HCT116 (cell line): ENCODE results near the gene SEPTIN3. TPM values are rescaled to one million over a fixed set of nuclear protein-coding genes. Genes with fewer than 3 reads are reported as not detected.

Source experiments
- ATAC-seq: fragments of 200-7000 bp; cut with Tn5 transposase; 2 replicates; pipeline ENCODE4 v1.9.1; 2020; ENCODE audit warnings: mild to moderate bottlenecking, moderate library complexity
- BruUV-seq: library from RNA; stranded (reverse); fragments of 400-500 nt; replicated peaks from 2 replicates; lab custom pipeline; 2021; lab: Mats Ljungman, UMichigan
- CTCF ChIA-PET: fragments of 300-600 bp; sonication (Branson Sonifier 250); formaldehyde crosslinking; loops from one replicate; lab custom pipeline; 2021; ENCODE audit warnings: antibody characterized with exemption; lab: Charles Lee
- POLR2A ChIA-PET: fragments of 300-600, 350-600 bp; sonication (Branson Sonifier 250); formaldehyde crosslinking; loops from one replicate; lab custom pipeline; 2021; ENCODE audit warnings: antibody characterized with exemption; lab: Charles Lee
- RAD21 ChIA-PET, 2 experiments: fragments of 300-600 bp; sonication (Branson Sonifier 250); formaldehyde crosslinking; loops; one replicate each; lab custom pipeline; 2023; ENCODE audit warnings: low total read pairs in 2 of 2; ENCODE audit not compliant: uncharacterized antibody in 2 of 2, unreplicated experiment in 2 of 2, low non-redundant PET in 1 of 2; lab: Charles Lee
- DNase-seq: peaks from one replicate; pipeline ENCODE4 v3.0.0-alpha.2; 2010; ENCODE audit warnings: low read depth, low spot score
- H2AFZ ChIP-seq: fragments of 200-600 bp; shearing (Covaris generic), sonication (generic); 2 replicates; pipeline ENCODE4 v1.6.1; 2017; ENCODE audit warnings: low read depth, mixed run types, mixed read lengths, antibody characterized with exemption, low read length; ENCODE audit not compliant: poor library complexity, severe bottlenecking
- H3K27ac ChIP-seq: 2 replicates; pipeline ENCODE4 v1.5.1; 2012; ENCODE audit warnings: low read depth, low read length
- H3K27me3 ChIP-seq: fragments of 200-600 bp; sonication (generic); 2 replicates; pipeline ENCODE4 v1.6.1; 2016; ENCODE audit warnings: mixed run types, low read length, mixed read lengths; ENCODE audit not compliant: insufficient read depth
- H3K36me3 ChIP-seq, 2 experiments: fragments of 200-500 bp in 1 of 2; fragments of 200-600 bp in 1 of 2; sonication (Bioruptor generic) in 1 of 2; sonication (generic) in 1 of 2; 2 replicates each; pipeline versions ENCODE4 v1.5.1 to v1.6.1; 2014 to 2016; ENCODE audit warnings: low read length in 2 of 2, inconsistent platforms in 1 of 2, mixed read lengths in 1 of 2, mixed run types in 1 of 2; ENCODE audit not compliant: insufficient read depth in 2 of 2, control insufficient read depth in 1 of 2
- H3K4me1 ChIP-seq, 2 experiments: fragments of 200-600 bp in 1 of 2; sonication (generic) in 1 of 2; 2 replicates each; pipeline versions ENCODE4 v1.5.1 to v1.6.1; 2012 to 2017; ENCODE audit warnings: low read length in 2 of 2, inconsistent platforms in 1 of 2, mild to moderate bottlenecking in 1 of 2, mixed read lengths in 1 of 2, mixed run types in 1 of 2, moderate library complexity in 1 of 2; ENCODE audit not compliant: insufficient read depth in 2 of 2, control insufficient read depth in 1 of 2
- H3K4me2 ChIP-seq: fragments of 200-600 bp; sonication (generic); 2 replicates; pipeline ENCODE4 v1.6.1; 2017; ENCODE audit warnings: mixed run types, low read length, mixed read lengths
- H3K4me3 ChIP-seq, 2 experiments: fragments of 200-600 bp in 1 of 2; sonication (generic) in 1 of 2; replicated peaks in 1 of 2; 2 replicates each; pipeline ENCODE4 v1.5.1; 2011 to 2016; ENCODE audit warnings: low read length in 2 of 2, control low read depth in 1 of 2, low read depth in 1 of 2, mild to moderate bottlenecking in 1 of 2, mixed read lengths in 1 of 2, mixed run types in 1 of 2
- H3K79me2 ChIP-seq: fragments of 200-600 bp; sonication (generic); 2 replicates; pipeline ENCODE4 v1.6.1; 2017; ENCODE audit warnings: mild to moderate bottlenecking, mixed run types, low read length, moderate library complexity, mixed read lengths; ENCODE audit not compliant: insufficient read depth
- H3K9ac ChIP-seq: fragments of 200-600 bp; sonication (generic); 2 replicates; pipeline ENCODE4 v1.6.1; 2016; ENCODE audit warnings: low read length, mixed read lengths
- H3K9me2 ChIP-seq: fragments of 200-600 bp; sonication (generic), shearing (Covaris generic); 2 replicates; pipeline ENCODE4 v1.6.1; 2017; ENCODE audit warnings: mixed run types, mild to moderate bottlenecking, moderate library complexity; ENCODE audit not compliant: insufficient read depth
- H3K9me3 ChIP-seq, 2 experiments: fragments of 200-500 bp in 1 of 2; fragments of 200-600 bp in 1 of 2; sonication (Bioruptor generic) in 1 of 2; sonication (generic) in 1 of 2; 2 replicates each; pipeline ENCODE4 v1.6.1; 2014 to 2017; ENCODE audit warnings: low read length in 2 of 2, mixed read lengths in 2 of 2, inconsistent platforms in 1 of 2, low read depth in 1 of 2, mild to moderate bottlenecking in 1 of 2, mixed run types in 1 of 2, moderate library complexity in 1 of 2; ENCODE audit not compliant: control insufficient read depth in 1 of 2, insufficient read depth in 1 of 2
- H4K20me1 ChIP-seq: fragments of 200-600 bp; sonication (generic), shearing (Covaris generic); 2 replicates; pipeline ENCODE4 v1.6.1; 2017; ENCODE audit warnings: mixed run types, mild to moderate bottlenecking, moderate library complexity; ENCODE audit not compliant: insufficient read depth
- CBX3 ChIP-seq: IDR thresholded peaks from 2 replicates; pipeline ENCODE4 v1.6.1; 2012; ENCODE audit warnings: low read depth
- CEBPB ChIP-seq: IDR thresholded peaks from 2 replicates; pipeline ENCODE4 v1.6.1; 2012; ENCODE audit warnings: low read depth
- EGR1 ChIP-seq: IDR thresholded peaks from 2 replicates; pipeline ENCODE4 v1.6.1; 2012; ENCODE audit warnings: low read depth
- ELF1 ChIP-seq: IDR thresholded peaks from 2 replicates; pipeline ENCODE4 v1.6.1; 2012; ENCODE audit warnings: low read depth, borderline replicate concordance
- EZH2phosphoT487 ChIP-seq: fragments of 200-600 bp; IDR thresholded peaks from 2 replicates; pipeline ENCODE4 v1.6.1; 2018; ENCODE audit warnings: antibody characterized with exemption, borderline replicate concordance
- POLR2A ChIP-seq: IDR thresholded peaks from 2 replicates; pipeline ENCODE4 v1.7.0; 2011; ENCODE audit warnings: borderline replicate concordance; ENCODE audit not compliant: insufficient read depth, insufficient read length; ENCODE audit errors: extremely low read depth
- intact Hi-C: fragments of 100-400 bp; cut with micrococcal nuclease; formaldehyde crosslinking; loops from 2 replicates; pipeline ENCODE4 v1.10.0; 2022
- total RNA-seq: library from RNA; stranded (reverse); gene quantifications from one replicate; pipeline ENCODE4 v1.2.1, GENCODE V29; 2021; ENCODE audit not compliant: unreplicated experiment
- TF ChIP-seq, protein P1 (sequence below): IDR thresholded peaks from 2 replicates; pipeline ENCODE4 v1.6.1; 2012; ENCODE audit warnings: low read depth

The SEPTIN3 gene
- total RNA-seq, 1 experiment from 2014 or later = 9.3 TPM

- no peak overlapping the region for H3K4me3 ChIP-seq
- no peaks in the 10 kb centered on the region for H3K27me3 ChIP-seq
- BruUV-seq = no TSS peak
- H2AFZ ChIP-seq = no peak overlapping the region
- no peak overlapping the region for H3K27ac ChIP-seq
- RAD21 ChIA-PET = no interaction called here
- no peak for TF ChIP-seq CEBPB
- no peak for TF ChIP-seq CBX3
- TF ChIP-seq POLR2A = no peak
- TF ChIP-seq, all 23 proteins: peak for 0
- Histone ChIP-seq H3K79me2 (no peaks in the 10 kb centered on the region), H3K4me1 (no peaks in the 10 kb centered on the region), H3K9me3 (no peaks in the 10 kb centered on the region), H3K9me2 (no peaks in the 10 kb centered on the region), H3K9ac (no peak overlapping the region), H3K36me3 (no peaks in the 10 kb centered on the region; a peak in 1 of 4 replicates), H3K4me2 (no peak overlapping the region), H4K20me1 (no peaks in the 10 kb centered on the region)
- ATAC-seq (no peak), DNase-seq (no peak)
- CTCF ChIA-PET = no interaction called here
- POLR2A ChIA-PET = no interaction called here
- intact Hi-C loops = no loop called here
Observed at GRCh38 chr22:41992496-41992895, 23.3 kb downstream of the SEPTIN3 start.

DNA sequence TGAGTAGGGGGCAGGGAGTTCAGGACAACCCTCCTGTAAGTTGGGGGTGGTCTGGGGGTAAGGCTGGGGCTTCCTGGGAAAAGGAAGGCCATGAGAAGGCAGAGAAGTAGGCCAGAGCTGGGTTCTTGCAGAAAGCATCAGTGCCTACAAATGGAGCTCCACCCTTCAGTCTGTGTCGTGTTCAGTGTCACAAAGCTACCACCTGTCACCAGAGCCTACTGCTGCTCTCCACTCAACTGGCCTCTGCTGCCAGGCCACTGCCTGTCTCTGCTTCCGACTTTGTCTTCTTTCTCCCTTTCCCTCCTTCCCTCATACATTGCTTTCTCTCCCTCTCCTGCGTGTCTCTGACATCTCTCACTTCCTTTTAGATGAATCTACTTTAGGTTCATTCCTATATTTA, 26.0 kb downstream of the SEPTIN3 start:
- H3K4me3 ChIP-seq = no peak overlapping the region
- H2AFZ ChIP-seq = no peak overlapping the region
- no peaks in the 10 kb centered on the region; a peak in 1 of 4 replicates for H3K36me3 ChIP-seq
- H3K4me2 ChIP-seq = no peak overlapping the region
- ChIA-PET RAD21 (no interaction called here), CTCF (no interaction called here), POLR2A (interaction anchor here (0.5 kb wide), 1 partner anchor 70 kb away, joined by 3 read pairs; no protein-coding TSS in a partner anchor)
- H3K9me3 ChIP-seq = no peaks in the 10 kb centered on the region
- H3K79me2 ChIP-seq = no peaks in the 10 kb centered on the region
- H3K9me2 ChIP-seq = no peaks in the 10 kb centered on the region
- TF ChIP-seq, protein P1, sequence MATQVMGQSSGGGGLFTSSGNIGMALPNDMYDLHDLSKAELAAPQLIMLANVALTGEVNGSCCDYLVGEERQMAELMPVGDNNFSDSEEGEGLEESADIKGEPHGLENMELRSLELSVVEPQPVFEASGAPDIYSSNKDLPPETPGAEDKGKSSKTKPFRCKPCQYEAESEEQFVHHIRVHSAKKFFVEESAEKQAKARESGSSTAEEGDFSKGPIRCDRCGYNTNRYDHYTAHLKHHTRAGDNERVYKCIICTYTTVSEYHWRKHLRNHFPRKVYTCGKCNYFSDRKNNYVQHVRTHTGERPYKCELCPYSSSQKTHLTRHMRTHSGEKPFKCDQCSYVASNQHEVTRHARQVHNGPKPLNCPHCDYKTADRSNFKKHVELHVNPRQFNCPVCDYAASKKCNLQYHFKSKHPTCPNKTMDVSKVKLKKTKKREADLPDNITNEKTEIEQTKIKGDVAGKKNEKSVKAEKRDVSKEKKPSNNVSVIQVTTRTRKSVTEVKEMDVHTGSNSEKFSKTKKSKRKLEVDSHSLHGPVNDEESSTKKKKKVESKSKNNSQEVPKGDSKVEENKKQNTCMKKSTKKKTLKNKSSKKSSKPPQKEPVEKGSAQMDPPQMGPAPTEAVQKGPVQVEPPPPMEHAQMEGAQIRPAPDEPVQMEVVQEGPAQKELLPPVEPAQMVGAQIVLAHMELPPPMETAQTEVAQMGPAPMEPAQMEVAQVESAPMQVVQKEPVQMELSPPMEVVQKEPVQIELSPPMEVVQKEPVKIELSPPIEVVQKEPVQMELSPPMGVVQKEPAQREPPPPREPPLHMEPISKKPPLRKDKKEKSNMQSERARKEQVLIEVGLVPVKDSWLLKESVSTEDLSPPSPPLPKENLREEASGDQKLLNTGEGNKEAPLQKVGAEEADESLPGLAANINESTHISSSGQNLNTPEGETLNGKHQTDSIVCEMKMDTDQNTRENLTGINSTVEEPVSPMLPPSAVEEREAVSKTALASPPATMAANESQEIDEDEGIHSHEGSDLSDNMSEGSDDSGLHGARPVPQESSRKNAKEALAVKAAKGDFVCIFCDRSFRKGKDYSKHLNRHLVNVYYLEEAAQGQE = no peak
- TF ChIP-seq ELF1 (no peak), EGR1 (no peak), EZH2phosphoT487 (no peak)
- H3K27me3 ChIP-seq = no peaks in the 10 kb centered on the region
- no peaks in the 10 kb centered on the region for H3K4me1 ChIP-seq
- DNase-seq (no peak), ATAC-seq (no peak)
- no peak overlapping the region for H3K27ac ChIP-seq
- H3K9ac ChIP-seq = no peak overlapping the region
- no TSS peak for BruUV-seq
- H4K20me1 ChIP-seq = no peaks in the 10 kb centered on the region
- intact Hi-C loops = no loop called here
